ENCODE results near the gene RGS14.

DNA sequence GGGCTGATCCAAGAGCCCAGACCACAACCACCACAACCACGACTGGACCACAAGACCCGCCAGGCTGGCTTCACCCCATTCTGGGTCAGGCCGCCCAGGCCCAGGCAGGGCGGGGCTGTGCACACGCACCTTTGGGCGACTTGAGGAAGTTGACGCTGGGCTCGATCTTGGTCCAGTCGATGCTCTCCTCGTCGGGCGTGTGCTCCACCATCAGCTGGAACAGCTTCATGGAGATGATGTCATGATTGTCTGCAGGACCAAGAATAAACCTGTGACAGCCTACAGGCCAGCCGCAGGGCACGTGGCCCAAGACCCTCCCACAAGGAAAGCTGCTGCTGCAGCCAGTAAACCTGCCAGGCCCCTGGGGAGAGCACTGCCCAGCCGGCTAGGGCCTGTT, 23.6 kb upstream of the RGS14 start:
- TF ChIP-seq, protein P1, sequence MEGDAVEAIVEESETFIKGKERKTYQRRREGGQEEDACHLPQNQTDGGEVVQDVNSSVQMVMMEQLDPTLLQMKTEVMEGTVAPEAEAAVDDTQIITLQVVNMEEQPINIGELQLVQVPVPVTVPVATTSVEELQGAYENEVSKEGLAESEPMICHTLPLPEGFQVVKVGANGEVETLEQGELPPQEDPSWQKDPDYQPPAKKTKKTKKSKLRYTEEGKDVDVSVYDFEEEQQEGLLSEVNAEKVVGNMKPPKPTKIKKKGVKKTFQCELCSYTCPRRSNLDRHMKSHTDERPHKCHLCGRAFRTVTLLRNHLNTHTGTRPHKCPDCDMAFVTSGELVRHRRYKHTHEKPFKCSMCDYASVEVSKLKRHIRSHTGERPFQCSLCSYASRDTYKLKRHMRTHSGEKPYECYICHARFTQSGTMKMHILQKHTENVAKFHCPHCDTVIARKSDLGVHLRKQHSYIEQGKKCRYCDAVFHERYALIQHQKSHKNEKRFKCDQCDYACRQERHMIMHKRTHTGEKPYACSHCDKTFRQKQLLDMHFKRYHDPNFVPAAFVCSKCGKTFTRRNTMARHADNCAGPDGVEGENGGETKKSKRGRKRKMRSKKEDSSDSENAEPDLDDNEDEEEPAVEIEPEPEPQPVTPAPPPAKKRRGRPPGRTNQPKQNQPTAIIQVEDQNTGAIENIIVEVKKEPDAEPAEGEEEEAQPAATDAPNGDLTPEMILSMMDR (IDR thresholded peaks at IDR 0.05), result no peak
- no peak for TF ChIP-seq POLR2A (IDR thresholded peaks at IDR 0.05)
